Epithelial cell of esophagus (primary cell): ENCODE measurements around the gene APLF.
A peak's percentile ranks its signal among the peaks of the same experiment; 100 is the strongest.
"Not testable (repeated sequence)": the region's sequence is repeated elsewhere in the genome, so short reads cannot be mapped to it uniquely, and the experiment has no call there.

ENCODE experiments used
- DNase-seq: peaks from one replicate; pipeline ENCODE4 v3.0.0; 2010; ENCODE audit warnings: low read depth
- H3K4me3 ChIP-seq: 2 replicates; pipeline ENCODE4 v1.5.1; 2011; ENCODE audit warnings: mild to moderate bottlenecking, low read length, control low read depth
- TF ChIP-seq, protein P1 (sequence below): IDR thresholded peaks from 2 replicates; pipeline ENCODE4 v1.5.1; 2011; ENCODE audit warnings: low read depth, mild to moderate bottlenecking, low read length, control low read depth, inconsistent platforms; ENCODE audit not compliant: insufficient read depth; ENCODE audit errors: missing control alignments

APLF gene

GRCh38 chr2:68536000-68536399, 68.6 kb downstream of the APLF start:
- TF ChIP-seq, protein P1, sequence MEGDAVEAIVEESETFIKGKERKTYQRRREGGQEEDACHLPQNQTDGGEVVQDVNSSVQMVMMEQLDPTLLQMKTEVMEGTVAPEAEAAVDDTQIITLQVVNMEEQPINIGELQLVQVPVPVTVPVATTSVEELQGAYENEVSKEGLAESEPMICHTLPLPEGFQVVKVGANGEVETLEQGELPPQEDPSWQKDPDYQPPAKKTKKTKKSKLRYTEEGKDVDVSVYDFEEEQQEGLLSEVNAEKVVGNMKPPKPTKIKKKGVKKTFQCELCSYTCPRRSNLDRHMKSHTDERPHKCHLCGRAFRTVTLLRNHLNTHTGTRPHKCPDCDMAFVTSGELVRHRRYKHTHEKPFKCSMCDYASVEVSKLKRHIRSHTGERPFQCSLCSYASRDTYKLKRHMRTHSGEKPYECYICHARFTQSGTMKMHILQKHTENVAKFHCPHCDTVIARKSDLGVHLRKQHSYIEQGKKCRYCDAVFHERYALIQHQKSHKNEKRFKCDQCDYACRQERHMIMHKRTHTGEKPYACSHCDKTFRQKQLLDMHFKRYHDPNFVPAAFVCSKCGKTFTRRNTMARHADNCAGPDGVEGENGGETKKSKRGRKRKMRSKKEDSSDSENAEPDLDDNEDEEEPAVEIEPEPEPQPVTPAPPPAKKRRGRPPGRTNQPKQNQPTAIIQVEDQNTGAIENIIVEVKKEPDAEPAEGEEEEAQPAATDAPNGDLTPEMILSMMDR = no peak
- no peak overlapping the region for H3K4me3 ChIP-seq
- DNase-seq = no peak

DNA sequence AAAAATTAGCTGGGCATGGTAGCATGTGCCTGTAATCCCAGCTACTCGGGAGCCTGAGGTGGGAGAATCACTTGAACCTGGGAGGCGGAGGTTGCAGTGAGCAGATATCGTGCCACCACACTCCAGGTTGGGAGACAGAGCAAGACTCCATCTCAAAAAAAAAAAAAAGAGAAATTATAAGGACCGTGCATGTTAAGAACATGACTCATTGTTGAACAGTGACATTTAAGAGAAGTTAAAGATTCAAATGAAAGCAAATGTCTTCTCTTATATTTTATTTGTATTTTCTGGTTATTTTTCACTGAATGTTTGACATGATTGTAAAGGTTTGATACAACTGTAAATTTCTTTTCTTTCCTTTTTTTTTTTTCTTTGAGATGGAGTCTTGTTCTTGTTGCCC, 69.6 kb downstream of the APLF start:
- no peak for DNase-seq
- H3K4me3 ChIP-seq = no peak overlapping the region
- TF ChIP-seq, protein P1 = no peak

GRCh38 chr2:68537809-68538208, 70.4 kb downstream of the APLF start:
- no peak overlapping the region for H3K4me3 ChIP-seq
- DNase-seq = no peak

DNA sequence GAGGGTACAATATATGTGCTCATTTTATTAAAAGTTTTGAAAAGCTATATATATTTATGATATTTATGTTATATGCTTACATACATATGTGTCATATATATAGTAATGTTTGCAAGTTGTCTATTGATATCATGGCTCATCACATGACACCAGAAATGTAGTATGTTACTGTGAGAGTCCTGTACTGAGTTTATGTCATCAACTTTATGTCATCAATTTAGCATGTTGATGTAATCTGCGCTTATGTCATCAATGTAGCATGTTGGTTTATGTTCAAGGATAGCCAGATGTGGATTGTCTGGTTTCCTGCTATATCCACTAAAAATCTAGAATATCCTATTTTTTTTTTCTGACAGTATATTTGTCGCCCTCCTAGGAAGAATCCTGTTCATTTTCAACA, 77.4 kb downstream of the APLF start:
- TF ChIP-seq, protein P1 = no peak
- H3K4me3 ChIP-seq = no peak overlapping the region
- DNase-seq = no peak

More at GRCh38 chr2:68537809-68538208, 70.4 kb downstream of the APLF start:
- TF ChIP-seq, protein P1 = no peak

DNA sequence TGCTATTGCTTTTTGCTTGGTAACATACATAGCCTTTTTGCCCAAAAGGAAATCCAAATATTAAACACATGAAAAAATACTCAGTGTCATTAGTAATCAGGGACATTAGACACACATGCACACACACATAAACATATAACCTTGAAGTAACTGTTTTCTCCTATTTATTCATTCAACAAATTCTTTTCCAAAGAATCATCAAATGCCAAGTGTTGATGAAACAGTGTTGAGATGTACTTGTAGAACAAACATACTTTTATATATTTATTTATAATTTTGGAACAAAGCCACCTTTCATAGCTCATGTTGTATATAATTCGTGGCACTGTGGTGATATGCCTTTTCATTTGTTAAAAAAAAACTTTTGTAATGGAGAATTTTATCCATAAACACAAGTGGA, 81.0 kb downstream of the APLF start:
- TF ChIP-seq, protein P1 = no peak
- peak; percentile 33 for DNase-seq
- H3K4me3 ChIP-seq = no peak overlapping the region

GRCh38 chr2:68553098-68553497, 85.7 kb downstream of the APLF start:
- no peak overlapping the region for H3K4me3 ChIP-seq
- DNase-seq = no peak
- TF ChIP-seq, protein P1 = no peak

- not testable (repeated sequence) for H3K4me3 ChIP-seq, DNase-seq
Observed at GRCh38 chr2:68555425-68556206, 88.2 kb downstream of the APLF start.
